IMR-90 (cell line): ENCODE measurements around the gene POLR3A. TPM values are rescaled to one million over a fixed set of nuclear protein-coding genes. Genes with fewer than 3 reads are reported as not detected.

ENCODE experiments used
- ATAC-seq: fragments of 200-7000 bp; cut with Tn5 transposase; 2 replicates; pipeline ENCODE4 v1.9.1; 2020; ENCODE audit warnings: low read depth, mild to moderate bottlenecking, moderate library complexity
- BruUV-seq: library from RNA; stranded (reverse); fragments of 400-500 nt; replicated peaks from 2 replicates; lab custom pipeline; 2021; lab: Mats Ljungman, UMichigan
- CTCF ChIA-PET: fragments of 300-600 bp; formaldehyde crosslinking; extraction: SDS; loops from one replicate; lab custom pipeline; 2021; ENCODE audit warnings: antibody characterized with exemption; lab: Yijun Ruan, JAX
- POLR2A ChIA-PET: fragments of 300-600 bp; sonication (Branson Sonifier 250); formaldehyde crosslinking; loops from one replicate; lab custom pipeline; 2022; ENCODE audit warnings: antibody characterized with exemption; ENCODE audit not compliant: unreplicated experiment; lab: Charles Lee
- DNase-seq: peaks from one replicate; pipeline ENCODE4 v3.0.0; 2013
- H2AFZ ChIP-seq: replicated peaks from 2 replicates; pipeline ENCODE3; 2013; ENCODE audit warnings: low read length, mild to moderate bottlenecking; ENCODE audit not compliant: poor library complexity
- H2AK5ac ChIP-seq: 2 replicates; pipeline ENCODE4 v1.6.1; 2013; ENCODE audit warnings: low read depth, low read length, inconsistent platforms
- H2AK9ac ChIP-seq: replicated peaks from 2 replicates; pipeline ENCODE3; 2013; ENCODE audit warnings: mild to moderate bottlenecking, low read depth, low read length, moderate library complexity; ENCODE audit not compliant: poor library complexity
- H2BK120ac ChIP-seq: 2 replicates; pipeline ENCODE4 v1.6.1; 2013; ENCODE audit warnings: low read depth, low read length, inconsistent platforms
- H2BK15ac ChIP-seq: 3 replicates; pipeline ENCODE4 v1.6.1; 2013; ENCODE audit warnings: low read depth, low read length, inconsistent platforms
- H2BK20ac ChIP-seq: 2 replicates; pipeline ENCODE4 v1.6.1; 2013; ENCODE audit warnings: low read depth, mild to moderate bottlenecking, inconsistent platforms, low read length, moderate library complexity
- H2BK5ac ChIP-seq: 2 replicates; pipeline ENCODE4 v1.6.1; 2013; ENCODE audit warnings: mild to moderate bottlenecking, low read depth, low read length, inconsistent platforms; ENCODE audit not compliant: poor library complexity, severe bottlenecking
- H3K14ac ChIP-seq: replicated peaks from 2 replicates; pipeline ENCODE4 v1.6.1; 2013; ENCODE audit warnings: low read depth, low read length, inconsistent platforms
- H3K18ac ChIP-seq: 2 replicates; pipeline ENCODE4 v1.6.1; 2013; ENCODE audit warnings: low read depth, low read length, control low read depth
- H3K23ac ChIP-seq: 2 replicates; pipeline ENCODE4 v1.6.1; 2013; ENCODE audit warnings: low read depth, low read length, inconsistent platforms
- H3K27ac ChIP-seq: 2 replicates; pipeline ENCODE4 v1.5.1; 2013; ENCODE audit warnings: mild to moderate bottlenecking, control low read depth, low read length; ENCODE audit not compliant: insufficient read depth
- H3K27me3 ChIP-seq: 2 replicates; pipeline ENCODE4 v1.6.1; 2013; ENCODE audit warnings: low read length; ENCODE audit not compliant: control insufficient read depth, insufficient read depth
- H3K36me3 ChIP-seq: 2 replicates; pipeline ENCODE4 v1.6.1; 2013; ENCODE audit warnings: low read length, mixed read lengths; ENCODE audit not compliant: control insufficient read depth, insufficient read depth
- H3K4ac ChIP-seq: 2 replicates; pipeline ENCODE4 v1.6.1; 2013; ENCODE audit warnings: low read depth, low read length, inconsistent platforms
- H3K4me1 ChIP-seq: 2 replicates; pipeline ENCODE4 v1.6.1; 2013; ENCODE audit warnings: low read length, mixed read lengths; ENCODE audit not compliant: control insufficient read depth, insufficient read depth
- H3K4me2 ChIP-seq: 2 replicates; pipeline ENCODE4 v1.6.1; 2013; ENCODE audit warnings: low read depth, mild to moderate bottlenecking, control low read depth, low read length, moderate library complexity
- H3K4me3 ChIP-seq: 2 replicates; pipeline ENCODE4 v1.5.1; 2013; ENCODE audit warnings: low read depth, mild to moderate bottlenecking, control low read depth, low read length, moderate library complexity; ENCODE audit not compliant: insufficient read depth
- H3K56ac ChIP-seq: 2 replicates; pipeline ENCODE4 v1.6.1; 2013; ENCODE audit warnings: low read length, inconsistent platforms; ENCODE audit not compliant: insufficient read depth; ENCODE audit errors: extremely low read depth
- H3K79me1 ChIP-seq, 2 experiments: 2 replicates each; pipeline ENCODE4 v1.6.1; 2013; ENCODE audit warnings: low read length in 2 of 2, inconsistent platforms in 1 of 2, low read depth in 1 of 2
- H3K9ac ChIP-seq: 2 replicates; pipeline ENCODE4 v1.6.1; 2013; ENCODE audit warnings: low read depth, low read length, control low read depth
- H3K9me1 ChIP-seq: 2 replicates; pipeline ENCODE4 v1.6.1; 2013; ENCODE audit warnings: low read length, inconsistent platforms; ENCODE audit not compliant: insufficient read depth
- H3K9me3 ChIP-seq: 2 replicates; pipeline ENCODE4 v1.6.1; 2013; ENCODE audit warnings: low read length; ENCODE audit not compliant: control insufficient read depth, insufficient read depth
- H4K20me1 ChIP-seq: 2 replicates; pipeline ENCODE4 v1.6.1; 2013; ENCODE audit warnings: low read length, inconsistent platforms; ENCODE audit not compliant: insufficient read depth
- H4K5ac ChIP-seq: 2 replicates; pipeline ENCODE4 v1.6.1; 2013; ENCODE audit warnings: mild to moderate bottlenecking, low read depth, low read length, control low read depth
- H4K8ac ChIP-seq, 2 experiments: 2 replicates each; pipeline ENCODE4 v1.6.1; 2013; ENCODE audit warnings: low read depth in 2 of 2, low read length in 2 of 2, control low read depth in 1 of 2, inconsistent platforms in 1 of 2
- H4K91ac ChIP-seq: 2 replicates; pipeline ENCODE4 v1.6.1; 2013; ENCODE audit warnings: low read depth, low read length, inconsistent platforms; ENCODE audit not compliant: insufficient read depth
- CHD1 ChIP-seq: IDR thresholded peaks from 2 replicates; pipeline ENCODE4 v1.6.1; 2012; ENCODE audit warnings: low read depth, low read length, improper control_type of control experiment
- MAFK ChIP-seq: IDR thresholded peaks from 2 replicates; pipeline ENCODE4 v1.6.1; 2012; ENCODE audit warnings: low read depth, low read length, improper control_type of control experiment
- MAZ ChIP-seq: IDR thresholded peaks from 2 replicates; pipeline ENCODE4 v1.6.1; 2012; ENCODE audit warnings: low read depth, mild to moderate bottlenecking, low read length, improper control_type of control experiment, moderate library complexity, borderline replicate concordance
- MXI1 ChIP-seq: IDR thresholded peaks from 2 replicates; pipeline ENCODE4 v1.6.1; 2012; ENCODE audit warnings: low read depth, mild to moderate bottlenecking, low read length, moderate library complexity, borderline replicate concordance
- NFE2L2 ChIP-seq: fragments of 150-350 bp; IDR thresholded peaks from 2 replicates; pipeline ENCODE4 v1.6.1; 2016; ENCODE audit warnings: low read depth, mild to moderate bottlenecking, low read length
- POLR2A ChIP-seq: IDR thresholded peaks from 2 replicates; pipeline ENCODE4 v1.6.1; 2012; ENCODE audit warnings: mild to moderate bottlenecking, low read depth, low read length
- RCOR1 ChIP-seq: IDR thresholded peaks from 2 replicates; pipeline ENCODE4 v1.6.1; 2012; ENCODE audit warnings: mild to moderate bottlenecking, low read length, improper control_type of control experiment; ENCODE audit not compliant: insufficient replicate concordance
- dilution Hi-C: fragments of 300-500 bp; cut with HindIII; formaldehyde crosslinking; loops from one replicate; pipeline ENCODE4 v1.14.3; 2018; ENCODE audit warnings: low sequenced_read_pairs; ENCODE audit not compliant: unreplicated experiment
- in situ Hi-C: fragments of 300-500 bp; cut with MboI; formaldehyde crosslinking; loops from 3 replicates; pipeline ENCODE4 v1.14.3; 2019; ENCODE audit warnings: low sequenced_read_pairs, inconsistent platforms, mixed read lengths
- intact Hi-C: fragments of 100-400 bp; cut with micrococcal nuclease; formaldehyde crosslinking; loops from 2 replicates; pipeline ENCODE4 v1.10.0; 2022
- polyA plus RNA-seq, 3 experiments: library from polyadenylated mRNA; depleted of rRNA; stranded (reverse); fragments of >200 nt; gene quantifications; 2 replicates each; pipeline ENCODE4 v1.2.3, GENCODE V29; 2012; ENCODE audit warnings: low replicate concordance in 1 of 3
- total RNA-seq: library from RNA; depleted of rRNA; stranded (reverse); fragments of >200 nt; gene quantifications from 2 replicates; pipeline ENCODE4 v1.2.3, GENCODE V29; 2012
- TF ChIP-seq, protein P1 (sequence below): conservative IDR thresholded peaks from 2 replicates; pipeline ENCODE4 v1.5.1; 2012; ENCODE audit warnings: mild to moderate bottlenecking, low read depth, low read length, improper control_type of control experiment
- TF ChIP-seq, protein P2 (sequence below): fragments of 150-350 bp; IDR thresholded peaks from 2 replicates; pipeline ENCODE4 v1.6.1; 2017; ENCODE audit warnings: mild to moderate bottlenecking, antibody characterized with exemption, low read length, low read depth
- TF ChIP-seq, protein P3 (sequence below): fragments of 150-350 bp; IDR thresholded peaks from 2 replicates; pipeline ENCODE4 v1.6.1; 2016; ENCODE audit warnings: low read depth, mild to moderate bottlenecking, low read length, moderate library complexity, borderline replicate concordance

Gene POLR3A
- total and polyA plus RNA-seq, 2 of the 4 experiments (the other 2 are of a cell fraction): 11.9 to 24.4 TPM

DNA sequence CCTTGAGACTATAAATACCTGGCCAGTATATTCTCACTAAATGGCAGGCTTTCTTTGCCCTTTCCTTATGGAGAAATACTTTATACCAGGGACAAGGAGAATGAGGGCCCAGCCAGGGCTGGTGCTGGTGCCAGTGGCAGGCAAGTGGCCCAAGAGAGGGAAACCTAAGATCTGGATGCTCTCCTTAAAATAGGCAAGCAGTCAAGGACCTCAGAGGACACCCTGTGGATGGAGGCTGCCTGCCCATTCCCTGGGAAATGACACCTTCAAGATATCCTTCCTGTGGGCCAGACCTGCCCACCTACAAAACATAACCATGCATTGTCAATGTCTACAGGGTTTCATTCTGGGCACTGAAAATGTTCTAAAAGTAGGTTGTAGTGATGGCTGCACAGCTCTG lies 29.1 kb downstream of the POLR3A start:
- TF ChIP-seq MAZ (no peak), CHD1 (no peak), NFE2L2 (no peak), MXI1 (no peak), MAFK (no peak), RCOR1 (no peak), POLR2A (no peak)
- TF ChIP-seq, protein P1, sequence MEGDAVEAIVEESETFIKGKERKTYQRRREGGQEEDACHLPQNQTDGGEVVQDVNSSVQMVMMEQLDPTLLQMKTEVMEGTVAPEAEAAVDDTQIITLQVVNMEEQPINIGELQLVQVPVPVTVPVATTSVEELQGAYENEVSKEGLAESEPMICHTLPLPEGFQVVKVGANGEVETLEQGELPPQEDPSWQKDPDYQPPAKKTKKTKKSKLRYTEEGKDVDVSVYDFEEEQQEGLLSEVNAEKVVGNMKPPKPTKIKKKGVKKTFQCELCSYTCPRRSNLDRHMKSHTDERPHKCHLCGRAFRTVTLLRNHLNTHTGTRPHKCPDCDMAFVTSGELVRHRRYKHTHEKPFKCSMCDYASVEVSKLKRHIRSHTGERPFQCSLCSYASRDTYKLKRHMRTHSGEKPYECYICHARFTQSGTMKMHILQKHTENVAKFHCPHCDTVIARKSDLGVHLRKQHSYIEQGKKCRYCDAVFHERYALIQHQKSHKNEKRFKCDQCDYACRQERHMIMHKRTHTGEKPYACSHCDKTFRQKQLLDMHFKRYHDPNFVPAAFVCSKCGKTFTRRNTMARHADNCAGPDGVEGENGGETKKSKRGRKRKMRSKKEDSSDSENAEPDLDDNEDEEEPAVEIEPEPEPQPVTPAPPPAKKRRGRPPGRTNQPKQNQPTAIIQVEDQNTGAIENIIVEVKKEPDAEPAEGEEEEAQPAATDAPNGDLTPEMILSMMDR: no peak
- TF ChIP-seq, protein P2, sequence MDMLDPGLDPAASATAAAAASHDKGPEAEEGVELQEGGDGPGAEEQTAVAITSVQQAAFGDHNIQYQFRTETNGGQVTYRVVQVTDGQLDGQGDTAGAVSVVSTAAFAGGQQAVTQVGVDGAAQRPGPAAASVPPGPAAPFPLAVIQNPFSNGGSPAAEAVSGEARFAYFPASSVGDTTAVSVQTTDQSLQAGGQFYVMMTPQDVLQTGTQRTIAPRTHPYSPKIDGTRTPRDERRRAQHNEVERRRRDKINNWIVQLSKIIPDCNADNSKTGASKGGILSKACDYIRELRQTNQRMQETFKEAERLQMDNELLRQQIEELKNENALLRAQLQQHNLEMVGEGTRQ: no peak
- TF ChIP-seq, protein P3, sequence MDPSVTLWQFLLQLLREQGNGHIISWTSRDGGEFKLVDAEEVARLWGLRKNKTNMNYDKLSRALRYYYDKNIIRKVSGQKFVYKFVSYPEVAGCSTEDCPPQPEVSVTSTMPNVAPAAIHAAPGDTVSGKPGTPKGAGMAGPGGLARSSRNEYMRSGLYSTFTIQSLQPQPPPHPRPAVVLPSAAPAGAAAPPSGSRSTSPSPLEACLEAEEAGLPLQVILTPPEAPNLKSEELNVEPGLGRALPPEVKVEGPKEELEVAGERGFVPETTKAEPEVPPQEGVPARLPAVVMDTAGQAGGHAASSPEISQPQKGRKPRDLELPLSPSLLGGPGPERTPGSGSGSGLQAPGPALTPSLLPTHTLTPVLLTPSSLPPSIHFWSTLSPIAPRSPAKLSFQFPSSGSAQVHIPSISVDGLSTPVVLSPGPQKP: no peak
- H2BK20ac ChIP-seq: no peak overlapping the region

More for the DNA sequence above, 29.1 kb downstream of the POLR3A start:
- BruUV-seq: no TSS peak
- H3K4ac ChIP-seq: no peak overlapping the region
- no peak overlapping the region for H3K27ac ChIP-seq
- no peak overlapping the region for H3K14ac ChIP-seq
- H2AFZ ChIP-seq: no peak overlapping the region
- no peak overlapping the region for H3K56ac ChIP-seq
- H3K4me1 ChIP-seq: no peaks in the 10 kb centered on the region
- no peak overlapping the region for H2AK9ac ChIP-seq
- H3K79me1 ChIP-seq: no peaks in the 10 kb centered on the region; a peak in 2 of 4 replicates
- no peak overlapping the region for H4K5ac ChIP-seq
- H2BK15ac ChIP-seq: no peak overlapping the region
- H3K27me3 ChIP-seq: no peaks in the 10 kb centered on the region
- peaks cover 45% of the 10 kb centered on the region for H3K36me3 ChIP-seq
- ChIA-PET POLR2A (no interaction called here), CTCF (no interaction called here)
- no peaks in the 10 kb centered on the region for H3K9me1 ChIP-seq
- DNase-seq (no peak), ATAC-seq (no peak)
- no peak overlapping the region for H4K8ac ChIP-seq
- dilution Hi-C loops: no loop called here
- in situ Hi-C loops: no loop called here
- no peak overlapping the region for H3K4me2 ChIP-seq
- no peaks in the 10 kb centered on the region for H3K9me3 ChIP-seq
- no peak overlapping the region for H2BK120ac ChIP-seq
- H3K4me3 ChIP-seq: no peak overlapping the region
- no peak overlapping the region for H4K91ac ChIP-seq
- H3K18ac ChIP-seq: no peak overlapping the region
- no peaks in the 10 kb centered on the region for H4K20me1 ChIP-seq
- H2BK5ac ChIP-seq: no peak overlapping the region
- intact Hi-C loops: no loop called here
- no peak overlapping the region for H3K23ac ChIP-seq
- no peak overlapping the region for H3K9ac ChIP-seq
- H2AK5ac ChIP-seq: no peak overlapping the region
